Ectodermal cell (in vitro differentiated cells): Measurements from ENCODE around the gene AGPAT4.

Experiments used
- H3K27ac ChIP-seq: 2 replicates; pipeline ENCODE4 v1.7.0; 2013; ENCODE audit warnings: mild to moderate bottlenecking, low read depth, low read length; ENCODE audit not compliant: insufficient read depth, poor library complexity, severe bottlenecking
- H3K27me3 ChIP-seq: 2 replicates; pipeline ENCODE4 v1.7.0; 2013; ENCODE audit warnings: mild to moderate bottlenecking, low read length; ENCODE audit not compliant: insufficient read depth, control insufficient read depth, poor library complexity, severe bottlenecking
- H3K36me3 ChIP-seq: one replicate; pipeline ENCODE4 v1.7.0; 2013; ENCODE audit warnings: low read length; ENCODE audit not compliant: control insufficient read depth, insufficient read depth
- H3K4me1 ChIP-seq: one replicate; pipeline ENCODE4 v1.7.0; 2013; ENCODE audit warnings: low read length; ENCODE audit not compliant: control insufficient read depth, insufficient read depth
- H3K4me3 ChIP-seq: 2 replicates; pipeline ENCODE4 v1.7.0; 2013; ENCODE audit warnings: low read depth, low read length, control low read depth; ENCODE audit not compliant: insufficient read depth
- H3K9me3 ChIP-seq: 2 replicates; pipeline ENCODE4 v1.7.0; 2013; ENCODE audit warnings: mild to moderate bottlenecking, low read length, moderate library complexity; ENCODE audit not compliant: control insufficient read depth
- WGBS, 2 experiments: methylation state at CpG; one replicate each; pipeline ENCODE4 v1.1.7; 2013; ENCODE audit warnings: missing lambda C conversion rate in 2 of 2; 5-methylcytosine and 5-hydroxymethylcytosine counted together

AGPAT4 gene

GRCh38 chr6:161211380-161212035, 62.4 kb downstream of the AGPAT4 start:
- Histone ChIP-seq H3K9me3 (peaks cover 5% of the 10 kb centered on the region), H3K27ac (no peak overlapping the region), H3K27me3 (no peaks in the 10 kb centered on the region), H3K4me1 (no peaks in the 10 kb centered on the region), H3K36me3 (peaks cover 18% of the 10 kb centered on the region), H3K4me3 (no peak overlapping the region)
- WGBS, 2 experiments: 86 to 91% methylated on average over 2 to 3 of the region's 3 CpGs

DNA sequence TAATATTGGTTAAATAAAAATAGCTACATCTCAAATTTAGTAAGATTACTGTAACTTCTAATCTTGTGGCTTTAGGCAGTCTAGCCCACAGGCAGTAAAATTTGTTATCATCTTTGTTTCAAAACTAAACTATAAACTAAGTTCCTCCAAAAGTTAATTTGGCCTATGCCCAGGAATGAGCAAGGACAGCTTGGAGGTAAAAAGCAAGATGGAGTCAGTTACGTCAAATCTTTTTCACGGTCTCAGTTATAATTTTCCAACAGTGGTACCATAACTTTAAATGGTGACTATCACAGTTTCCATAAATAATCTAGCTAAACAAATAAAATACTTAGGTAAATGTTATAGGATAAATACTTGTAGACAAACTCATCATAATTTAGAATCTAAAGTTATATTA, 63.0 kb downstream of the AGPAT4 start:
- H3K27ac ChIP-seq: no peak overlapping the region
- H3K4me1 ChIP-seq: no peaks in the 10 kb centered on the region
- H3K9me3 ChIP-seq: peaks cover 5% of the 10 kb centered on the region
- no peaks in the 10 kb centered on the region for H3K27me3 ChIP-seq
- peaks cover 15% of the 10 kb centered on the region for H3K36me3 ChIP-seq
- no peak overlapping the region for H3K4me3 ChIP-seq
- WGBS, 2 experiments: 98 to 100% methylated on average over 2 of the region's 2 CpGs

- Histone ChIP-seq H3K4me1 (no peaks in the 10 kb centered on the region), H3K36me3 (no peaks in the 10 kb centered on the region), H3K4me3 (no peak overlapping the region), H3K27ac (no peak overlapping the region), H3K27me3 (no peaks in the 10 kb centered on the region), H3K9me3 (peaks cover 4% of the 10 kb centered on the region)
- WGBS, 2 experiments: 92 to 94% methylated on average over 4 of the region's 4 CpGs
Measured at GRCh38 chr6:161207200-161207599, 66.7 kb downstream of the AGPAT4 start.

GRCh38 chr6:161204866-161205557, 68.8 kb downstream of the AGPAT4 start:
- Histone ChIP-seq H3K9me3 (no peaks in the 10 kb centered on the region), H3K27ac (no peak overlapping the region), H3K27me3 (no peaks in the 10 kb centered on the region), H3K4me1 (no peaks in the 10 kb centered on the region), H3K36me3 (no peaks in the 10 kb centered on the region), H3K4me3 (no peak overlapping the region)
- 90 to 91% methylated on average over 11 of the region's 11 CpGs for WGBS, 2 experiments

GRCh38 chr6:161200610-161201370, 73.1 kb downstream of the AGPAT4 start:
- no peaks in the 10 kb centered on the region for H3K4me1 ChIP-seq
- H3K4me3 ChIP-seq: no peak overlapping the region
- H3K27me3 ChIP-seq: no peaks in the 10 kb centered on the region
- no peaks in the 10 kb centered on the region for H3K9me3 ChIP-seq
- 74 to 75% methylated on average over 8 of the region's 8 CpGs for WGBS, 2 experiments
- peak overlapping the region; percentile 20 for H3K27ac ChIP-seq
- no peaks in the 10 kb centered on the region for H3K36me3 ChIP-seq

DNA sequence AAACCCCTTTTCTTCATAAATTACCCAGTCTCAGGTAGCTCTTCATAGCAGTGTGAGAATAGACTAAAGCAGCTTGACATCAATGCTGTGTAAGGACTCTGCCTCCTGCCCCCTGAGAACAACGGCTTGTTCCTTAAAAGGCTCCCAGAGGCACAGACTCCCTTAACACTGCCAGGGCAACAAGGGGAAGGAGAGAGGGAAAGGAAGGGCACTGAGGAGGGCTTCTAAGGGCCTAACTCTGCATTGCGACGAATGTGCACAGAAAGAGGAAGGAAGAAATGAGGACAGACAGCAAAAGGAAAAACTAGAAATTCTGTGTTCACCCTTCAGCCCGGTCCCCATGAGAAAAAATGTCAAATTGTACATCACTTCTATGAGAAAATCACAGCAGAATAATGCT, 74.0 kb downstream of the AGPAT4 start:
- Histone ChIP-seq H3K9me3 (no peaks in the 10 kb centered on the region), H3K4me1 (no peaks in the 10 kb centered on the region), H3K4me3 (no peak overlapping the region), H3K36me3 (no peaks in the 10 kb centered on the region), H3K27ac (no peak overlapping the region), H3K27me3 (no peaks in the 10 kb centered on the region)
- WGBS, 2 experiments: 90 to 98% methylated on average over 3 to 4 of the region's 4 CpGs

DNA sequence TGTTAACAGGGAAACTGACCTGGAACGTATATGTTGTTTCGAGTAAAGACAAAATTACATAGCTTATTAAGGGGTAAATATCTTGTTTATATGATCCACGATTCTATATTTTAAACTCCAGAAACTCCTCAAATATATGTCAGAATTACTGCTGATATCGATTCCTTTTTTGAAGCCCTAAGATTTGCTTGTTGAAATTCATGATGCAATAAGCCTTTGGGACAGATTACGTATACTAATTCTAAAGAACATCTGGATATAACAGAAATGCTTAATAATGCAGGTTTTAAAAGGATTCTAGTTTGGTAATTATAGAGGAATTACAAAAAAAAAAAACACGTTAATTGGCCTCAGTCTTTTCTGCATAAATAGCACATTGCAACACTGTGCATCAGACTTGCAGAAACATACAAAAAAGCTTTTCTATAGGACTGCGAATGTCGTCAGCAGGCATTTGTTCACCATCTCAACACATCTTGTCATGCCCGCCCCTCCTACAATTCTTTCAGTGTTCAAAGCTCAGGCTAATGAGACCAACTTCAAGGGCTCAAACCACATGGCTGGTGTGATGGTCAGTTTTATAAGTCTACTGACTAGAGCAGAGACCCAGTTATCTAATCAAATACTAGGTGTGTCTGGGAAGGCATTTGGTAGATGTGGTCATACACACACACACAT, 74.9 kb downstream of the AGPAT4 start:
- H3K27me3 ChIP-seq: no peaks in the 10 kb centered on the region
- H3K36me3 ChIP-seq: no peaks in the 10 kb centered on the region
- no peaks in the 10 kb centered on the region for H3K9me3 ChIP-seq
- no peaks in the 10 kb centered on the region for H3K4me1 ChIP-seq
- H3K27ac ChIP-seq: no peak overlapping the region
- no peak overlapping the region for H3K4me3 ChIP-seq
- 92% methylated on average over 7 to 9 of the region's 9 CpGs for WGBS, 2 experiments

GRCh38 chr6:161198176-161198575, 75.7 kb downstream of the AGPAT4 start:
- no peak overlapping the region for H3K4me3 ChIP-seq
- H3K36me3 ChIP-seq: peaks cover 3% of the 10 kb centered on the region
- H3K4me1 ChIP-seq: no peaks in the 10 kb centered on the region
- whole genome bisulfite sequencing, 2 experiments: 91 to 97% methylated on average over 4 of the region's 4 CpGs
- H3K27me3 ChIP-seq: no peaks in the 10 kb centered on the region
- H3K9me3 ChIP-seq: no peaks in the 10 kb centered on the region
- H3K27ac ChIP-seq: no peak overlapping the region

DNA sequence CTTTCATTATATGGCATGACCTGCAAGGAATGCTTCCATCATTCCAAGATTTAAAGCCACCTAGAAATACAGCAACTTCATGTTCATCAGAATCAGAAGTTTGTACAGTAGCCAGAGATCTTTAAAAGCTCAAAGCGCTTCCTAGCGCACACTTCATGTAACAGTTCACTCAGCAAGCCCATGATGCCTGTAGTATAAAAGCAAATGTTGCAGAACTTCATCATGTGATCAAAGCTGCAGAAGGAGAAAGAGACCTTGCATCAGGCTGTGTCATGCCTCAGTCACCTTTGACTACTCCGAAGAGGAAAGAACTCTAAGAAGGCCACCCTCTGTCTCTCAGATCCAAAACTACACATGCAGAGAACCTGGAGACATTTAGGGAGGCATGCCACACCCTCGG, 78.5 kb downstream of the AGPAT4 start:
- Histone ChIP-seq H3K27me3 (no peaks in the 10 kb centered on the region), H3K9me3 (no peaks in the 10 kb centered on the region), H3K36me3 (peaks cover 4% of the 10 kb centered on the region), H3K4me3 (no peak overlapping the region), H3K27ac (no peak overlapping the region), H3K4me1 (no peaks in the 10 kb centered on the region)
- WGBS, 2 experiments: 94 to 97% methylated on average over 4 of the region's 4 CpGs

GRCh38 chr6:161194374-161194773, 79.5 kb downstream of the AGPAT4 start:
- WGBS, 2 experiments: 76 to 85% methylated on average over 4 of the region's 4 CpGs
- Histone ChIP-seq H3K36me3 (peaks cover 4% of the 10 kb centered on the region), H3K4me3 (no peak overlapping the region), H3K27ac (no peak overlapping the region), H3K27me3 (no peaks in the 10 kb centered on the region), H3K4me1 (no peaks in the 10 kb centered on the region), H3K9me3 (no peaks in the 10 kb centered on the region)
